NOMO-1 treated with dmso at 0.1 percent for 144 hours (cell line): ENCODE measurements around the gene DOK6.
"Not testable (repeated sequence)": the region's sequence is repeated elsewhere in the genome, so short reads cannot be mapped to it uniquely, and the experiment has no call there.

Experiments
- DNase-seq: peaks from one replicate; lab custom pipeline; 2025; ENCODE audit not compliant: unreplicated experiment; lab: John Stamatoyannopoulos, UW

Gene DOK6

GRCh38 chr18:69400253-69400975, at the start of gene DOK6:
TSS of gene DOK6 (plus strand) at chr18:69400888.
- no peak for DNase-seq

DNA sequence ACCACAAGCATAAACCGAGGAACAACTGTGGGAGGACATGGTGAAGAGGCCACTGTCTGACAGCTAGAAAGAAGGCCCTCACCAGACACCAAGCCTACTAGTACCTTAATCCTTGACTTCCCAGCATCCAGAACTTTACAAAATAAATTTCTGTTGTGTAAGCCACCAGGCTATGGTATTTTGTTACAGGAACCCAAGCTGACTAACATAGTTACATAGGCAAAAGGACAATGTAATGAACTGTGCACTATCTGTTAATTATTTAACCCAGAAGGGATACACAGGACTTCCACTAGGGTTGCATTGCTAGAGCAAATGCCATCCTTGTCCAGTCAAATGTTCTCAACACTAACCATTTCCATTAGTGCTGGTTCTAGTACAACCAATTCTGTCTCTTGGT, 47.7 kb upstream of the DOK6 start:
- no peak for DNase-seq

GRCh38 chr18:69357590-69357989, 43.1 kb upstream of the DOK6 start:
- DNase-seq: no peak

DNA sequence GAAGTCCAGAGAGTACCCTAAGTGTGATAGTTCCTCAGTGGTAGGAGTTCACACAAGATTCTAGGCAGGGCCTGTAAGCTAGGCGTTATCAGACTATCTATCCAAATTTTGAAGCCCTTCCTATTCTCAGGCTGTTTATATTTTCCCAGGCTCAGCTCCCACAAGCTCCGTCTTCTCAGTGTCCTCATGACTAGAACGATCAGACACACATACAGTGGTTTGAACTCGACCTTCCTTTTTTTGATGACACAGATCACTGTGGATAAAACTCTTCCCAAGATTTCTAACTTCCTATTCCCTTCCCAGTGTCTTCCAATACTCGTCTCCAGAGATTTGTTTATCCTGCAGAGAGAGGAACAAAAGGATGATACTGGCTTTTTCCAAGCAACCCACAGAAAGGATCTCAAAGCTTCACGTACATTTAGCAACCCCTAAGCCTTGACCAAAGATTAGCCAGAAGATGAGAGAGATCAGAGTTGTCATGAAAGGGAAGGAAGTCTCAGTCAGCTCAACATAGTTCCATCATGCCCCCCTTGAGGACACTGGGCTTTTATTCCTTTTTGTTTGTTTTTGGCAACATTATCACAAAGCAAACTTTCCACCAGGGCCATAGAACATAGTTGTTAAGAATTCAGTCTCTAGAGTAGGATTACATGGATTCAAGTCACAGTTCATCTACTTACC, 42.3 kb upstream of the DOK6 start:
- DNase-seq: no peak

DNA sequence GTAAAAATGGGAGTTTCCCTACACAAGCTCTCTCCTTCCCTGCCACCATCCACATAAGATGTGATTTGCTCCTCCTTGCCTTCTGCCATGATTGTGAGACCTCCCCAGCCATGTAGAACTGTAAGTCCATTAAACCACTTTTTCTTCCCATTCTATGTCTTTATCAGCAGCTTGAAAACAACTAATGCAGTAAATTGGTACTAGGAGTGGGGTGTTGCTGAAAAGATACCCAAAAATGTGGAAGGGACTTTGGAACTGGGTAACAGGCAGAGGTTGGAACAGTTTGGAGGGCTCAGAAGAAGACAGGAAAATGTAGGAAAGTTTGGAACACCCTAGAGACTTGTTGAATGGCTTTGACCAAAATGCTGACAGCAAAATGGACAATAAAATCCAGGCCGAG, 40.9 kb upstream of the DOK6 start:
- DNase-seq: not testable (repeated sequence)

DNA sequence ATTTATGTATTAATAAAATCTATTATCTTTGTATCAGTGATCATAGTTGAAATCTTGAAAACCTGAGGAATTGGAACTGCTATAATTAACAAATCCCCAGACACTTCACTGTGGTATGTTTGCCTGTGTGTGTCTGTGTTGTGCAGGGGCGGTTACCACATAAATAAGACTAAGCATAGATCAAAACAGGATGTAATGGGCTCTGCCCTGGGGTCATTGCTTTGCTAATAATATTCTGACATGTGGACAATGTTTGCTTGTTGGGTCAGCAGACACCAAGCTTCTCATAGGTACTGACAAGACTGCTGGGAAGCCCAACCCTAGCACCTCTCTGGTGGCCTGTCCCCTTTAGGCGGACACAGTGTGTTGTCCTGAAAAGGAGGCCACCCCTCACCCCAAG, 35.8 kb upstream of the DOK6 start:
- DNase-seq: no peak

- no peak for DNase-seq
Observed at GRCh38 chr18:69365658-69366057, 35.0 kb upstream of the DOK6 start.

GRCh38 chr18:69367104-69367503, 33.6 kb upstream of the DOK6 start:
- DNase-seq: no peak

GRCh38 chr18:69371729-69372128, 29.0 kb upstream of the DOK6 start:
- no peak for DNase-seq

- no peak for DNase-seq
Observed at GRCh38 chr18:69380324-69380723, 20.4 kb upstream of the DOK6 start.

DNA sequence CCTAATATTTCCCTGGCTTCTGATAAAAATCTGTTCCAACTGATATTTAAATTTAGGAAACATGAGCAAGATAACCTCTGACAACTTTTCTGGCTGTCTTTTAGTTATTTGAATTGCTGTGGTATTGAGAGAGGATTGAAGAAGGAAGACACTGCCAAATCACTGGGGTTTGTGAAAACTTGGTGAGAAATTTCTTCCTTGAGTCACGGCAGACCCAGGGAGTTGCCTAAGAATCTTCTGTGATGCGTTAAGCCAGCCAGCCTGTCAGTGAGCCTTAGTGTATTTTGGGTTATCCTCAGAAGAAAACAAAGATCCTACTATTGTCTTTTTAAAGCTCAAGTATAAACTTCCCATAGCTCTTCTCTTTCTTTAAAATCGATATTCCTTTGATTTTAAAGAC, 17.5 kb upstream of the DOK6 start:
- no peak for DNase-seq

DNA sequence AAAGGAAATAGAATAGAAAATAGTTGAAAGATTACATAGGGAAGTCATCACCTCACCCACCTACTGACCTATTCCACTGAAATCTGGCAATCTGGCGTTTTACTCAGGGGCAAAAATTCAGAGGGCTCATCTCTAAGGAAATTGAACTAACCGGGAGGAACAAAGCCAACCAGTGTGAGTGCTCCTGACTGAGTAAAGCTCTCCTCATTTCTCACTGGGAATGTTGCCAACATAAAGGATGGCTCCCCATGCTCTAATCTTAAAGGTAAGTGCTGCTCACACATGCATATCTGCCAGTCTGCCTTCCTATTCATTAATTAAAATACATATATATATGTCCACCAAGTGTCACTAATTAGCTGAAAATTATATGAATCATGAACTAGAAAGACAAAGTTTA, 13.5 kb upstream of the DOK6 start:
- DNase-seq: no peak

DNA sequence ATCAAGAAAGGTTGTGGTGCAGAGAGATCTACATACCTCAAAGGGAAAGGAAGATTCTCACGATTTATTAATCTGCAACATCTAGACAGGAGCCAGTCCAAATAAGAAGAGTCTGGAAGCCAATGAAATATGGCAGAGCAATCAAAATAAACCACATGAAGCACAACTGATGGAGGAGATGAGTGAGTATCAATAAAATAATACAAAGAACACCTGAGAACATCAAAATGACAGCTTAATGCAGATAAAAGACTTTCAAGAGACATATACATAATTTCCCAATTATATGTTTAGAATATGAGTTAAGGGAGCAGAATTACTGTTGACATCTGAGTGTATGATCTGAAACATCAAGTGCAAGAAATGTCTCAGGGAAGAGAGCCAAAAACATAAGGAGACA, 12.5 kb upstream of the DOK6 start:
- DNase-seq: no peak

GRCh38 chr18:69397096-69397495, 3.6 kb upstream of the DOK6 start:
- DNase-seq: no peak

GRCh38 chr18:69399253-69399652, 1.4 kb upstream of the DOK6 start:
- DNase-seq: no peak

DNA sequence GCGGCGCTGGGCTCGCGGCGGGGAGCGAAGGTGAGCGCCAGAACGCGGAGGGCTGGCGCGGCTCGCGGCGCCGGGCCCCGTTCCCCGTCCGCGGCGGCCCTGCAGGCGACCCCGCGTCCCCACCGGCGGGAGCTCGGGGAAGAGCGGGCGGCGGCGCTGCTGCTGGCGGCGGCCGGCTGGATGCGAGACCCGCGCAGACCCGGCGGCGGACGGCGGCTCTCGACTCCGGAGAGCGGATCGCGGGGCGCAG, 213 bp downstream of the DOK6 start:
- DNase-seq: no peak

DNA sequence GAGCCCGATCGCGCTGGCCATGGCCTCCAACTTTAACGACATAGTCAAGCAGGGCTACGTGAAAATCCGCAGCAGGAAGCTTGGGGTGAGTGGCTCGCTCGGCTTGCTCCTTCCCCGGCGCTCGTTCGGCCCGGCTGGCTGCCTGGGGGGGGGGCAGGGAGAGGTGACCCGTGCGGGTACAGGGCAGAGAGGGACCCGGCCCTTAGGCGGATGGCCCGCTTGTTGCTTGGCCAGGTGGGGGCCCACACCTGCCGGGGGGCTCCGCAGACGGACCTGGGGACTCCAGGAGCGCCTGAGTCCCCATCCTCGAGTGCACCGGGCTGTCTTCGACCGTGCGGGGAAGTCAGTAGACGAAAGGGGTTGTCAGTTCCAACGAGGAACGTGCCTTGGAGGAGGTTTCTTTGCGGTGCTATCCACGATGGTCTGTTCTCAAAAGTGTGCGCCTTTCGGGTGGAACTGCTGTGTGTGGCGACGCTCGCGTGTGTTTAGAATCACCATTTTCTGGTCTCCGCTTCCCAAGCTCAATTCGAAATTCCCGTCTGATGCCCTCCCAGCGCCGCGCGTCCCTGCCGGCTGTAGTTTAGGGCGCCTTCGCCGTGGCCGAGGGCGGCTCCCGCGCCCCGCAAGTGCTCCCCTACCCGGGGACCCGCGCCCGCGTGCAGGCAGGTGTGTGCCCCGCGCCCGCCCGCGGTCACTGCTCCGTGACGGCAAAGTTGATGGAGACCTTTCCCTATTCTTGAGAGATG, 711 bp downstream of the DOK6 start:
- no peak for DNase-seq

DNA sequence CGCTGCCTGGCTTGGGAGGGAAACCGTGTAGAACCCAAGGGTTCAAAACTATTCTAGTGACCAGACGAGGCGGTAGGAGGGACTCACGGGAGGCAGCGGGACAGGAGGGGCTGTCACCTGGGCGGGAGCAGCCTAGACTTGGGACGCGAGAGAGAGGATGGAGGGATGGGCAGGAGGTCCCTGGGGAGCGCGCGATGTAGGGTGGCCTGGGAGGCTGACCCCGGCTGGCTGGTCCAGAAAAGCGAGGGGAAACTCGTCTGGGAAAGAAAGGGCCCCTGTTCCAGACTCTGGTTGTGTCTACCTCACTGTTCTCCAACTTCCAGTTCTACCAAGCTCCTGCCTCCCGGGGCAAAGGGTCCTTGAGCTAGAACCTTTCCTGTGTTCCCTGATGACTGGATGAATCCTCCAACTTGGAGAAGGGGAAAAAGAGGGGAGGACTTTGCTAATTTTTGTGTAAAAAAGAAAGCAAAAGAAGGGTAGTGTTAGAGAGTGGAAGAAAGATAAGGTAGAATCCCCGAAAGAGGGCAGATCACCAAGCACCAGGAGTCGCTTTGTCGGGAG, 1.4 kb downstream of the DOK6 start:
- no peak for DNase-seq

GRCh38 chr18:69402533-69402989, 1.9 kb downstream of the DOK6 start:
- DNase-seq: no peak

GRCh38 chr18:69408522-69408921, 7.8 kb downstream of the DOK6 start:
- DNase-seq: no peak

GRCh38 chr18:69411199-69411598, 10.5 kb downstream of the DOK6 start:
- DNase-seq: no peak

DNA sequence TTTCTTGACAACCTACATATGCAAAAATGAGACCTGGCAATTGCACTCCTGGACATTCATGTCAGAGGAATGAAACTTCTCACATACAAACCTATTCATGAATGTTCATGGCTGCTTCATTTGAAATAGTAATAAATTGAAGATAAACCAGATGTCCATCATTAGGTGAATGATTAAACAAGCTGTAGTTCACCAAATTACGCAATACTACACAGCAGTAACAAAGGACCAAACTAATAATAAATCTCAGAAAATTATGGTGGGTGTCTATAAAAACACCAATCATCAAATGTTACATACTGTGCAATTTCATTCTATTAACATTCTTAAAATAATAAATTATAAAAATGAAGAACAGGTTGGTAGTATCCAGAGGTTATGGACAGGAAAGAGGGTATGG, 13.5 kb downstream of the DOK6 start:
- no peak for DNase-seq
